A673 (cell line): Measurements from ENCODE around the gene IP6K2. TPM values are rescaled to one million over a fixed set of nuclear protein-coding genes. Genes with fewer than 3 reads are reported as not detected.

Source experiments
- BruUV-seq: library from RNA; stranded (reverse); fragments of 400-500 nt; replicated peaks from 2 replicates; lab custom pipeline; 2021; lab: Mats Ljungman, UMichigan
- CTCF ChIA-PET: fragments of 300-600 bp; sonication (Branson Sonifier 250); formaldehyde crosslinking; loops from one replicate; lab custom pipeline; 2022; ENCODE audit warnings: antibody characterized with exemption; lab: Charles Lee
- POLR2A ChIA-PET: fragments of 300-600 bp; sonication (Branson Sonifier 250); formaldehyde crosslinking; loops from one replicate; lab custom pipeline; 2022; ENCODE audit warnings: antibody characterized with exemption; ENCODE audit not compliant: low non-redundant PET; lab: Charles Lee
- DNase-seq: peaks from one replicate; pipeline ENCODE4 v3.0.0-alpha.2; 2015; ENCODE audit warnings: low spot score
- H3K27ac ChIP-seq: fragments of 200-600 bp; sonication (generic); 2 replicates; pipeline ENCODE4 v1.5.1; 2016; ENCODE audit warnings: mixed run types, low read depth, mild to moderate bottlenecking, mixed read lengths, antibody characterized with exemption, low read length; ENCODE audit not compliant: poor library complexity, severe bottlenecking
- H3K27me3 ChIP-seq: fragments of 200-600 bp; sonication (generic); replicated peaks from 2 replicates; pipeline ENCODE4 v1.6.1; 2017; ENCODE audit warnings: mixed run types, low read depth, mild to moderate bottlenecking, mixed read lengths, antibody characterized with exemption, low read length; ENCODE audit not compliant: insufficient read depth, poor library complexity
- H3K36me3 ChIP-seq: fragments of 200-600 bp; sonication (generic); 2 replicates; pipeline ENCODE4 v1.6.1; 2016; ENCODE audit warnings: mixed run types, mild to moderate bottlenecking, mixed read lengths, antibody characterized with exemption, low read length; ENCODE audit not compliant: insufficient read depth, poor library complexity, severe bottlenecking
- H3K4me1 ChIP-seq: fragments of 200-600 bp; sonication (generic); 2 replicates; pipeline ENCODE4 v1.6.1; 2017; ENCODE audit warnings: mixed run types, mild to moderate bottlenecking, mixed read lengths, antibody characterized with exemption, low read length; ENCODE audit not compliant: insufficient read depth, poor library complexity, severe bottlenecking
- H3K4me3 ChIP-seq: fragments of 200-600 bp; sonication (generic); 2 replicates; pipeline ENCODE4 v1.5.1; 2016; ENCODE audit warnings: low read depth, mixed run types, mild to moderate bottlenecking, mixed read lengths, low read length; ENCODE audit not compliant: poor library complexity, severe bottlenecking
- H3K9me3 ChIP-seq: fragments of 200-600 bp; sonication (generic); 2 replicates; pipeline ENCODE4 v1.6.1; 2016; ENCODE audit warnings: mixed run types, low read depth, mild to moderate bottlenecking, mixed read lengths, antibody characterized with exemption, low read length; ENCODE audit not compliant: poor library complexity, severe bottlenecking
- CTCF ChIP-seq: fragments of 300-800, 200-600 bp; sonication (generic); conservative IDR thresholded peaks from 2 replicates; pipeline ENCODE4 v1.5.1; 2017; ENCODE audit warnings: low read depth, mild to moderate bottlenecking, antibody characterized with exemption, low read length, moderate library complexity, mixed read lengths
- EZH2 ChIP-seq: fragments of 200-600 bp; sonication (generic); IDR thresholded peaks from 2 replicates; pipeline ENCODE4 v1.6.1; 2017; ENCODE audit warnings: borderline replicate concordance, low read depth, mild to moderate bottlenecking, mixed read lengths, antibody characterized with exemption, low read length; ENCODE audit not compliant: poor library complexity, severe bottlenecking
- intact Hi-C: fragments of 100-400 bp; cut with micrococcal nuclease; formaldehyde crosslinking; loops from one replicate; pipeline ENCODE4 v1.10.0; 2022; ENCODE audit not compliant: unreplicated experiment
- total RNA-seq: library from RNA; stranded (reverse); gene quantifications from 2 replicates; pipeline ENCODE4 v1.2.3, GENCODE V29; 2021

Gene IP6K2
- total RNA-seq, 1 experiment from 2014 or later, result 62.5 TPM

- BruUV-seq, result no TSS peak
- Histone ChIP-seq H3K9me3 (no peaks in the 10 kb centered on the region), H3K36me3 (peaks cover 8% of the 10 kb centered on the region), H3K27ac (no peak overlapping the region), H3K4me1 (peaks cover 16% of the 10 kb centered on the region), H3K4me3 (peak overlapping the region; percentile 71), H3K27me3 (no peaks in the 10 kb centered on the region)
- no peak for DNase-seq
- intact Hi-C loops, result no loop called here
- POLR2A ChIA-PET, result no interaction called here
- CTCF ChIA-PET, result no interaction called here
- TF ChIP-seq EZH2 (no peak), CTCF (no peak)
Measured at GRCh38 chr3:48684480-48685143, 32.4 kb downstream of the IP6K2 start.

DNA sequence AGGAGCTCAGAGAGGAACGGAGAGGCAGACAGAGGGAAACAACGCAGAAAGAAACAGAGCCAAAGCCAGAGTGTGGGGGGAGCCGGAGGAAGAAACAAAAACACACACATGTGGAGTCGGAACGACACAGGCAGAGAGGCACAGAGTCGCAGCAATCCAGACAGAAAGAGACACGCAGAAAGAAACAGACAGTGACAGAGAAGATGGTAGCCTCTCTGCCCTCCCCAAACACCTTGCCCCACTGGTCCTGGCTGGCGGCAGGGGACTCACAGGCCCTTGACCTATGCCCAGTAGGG, 33.0 kb downstream of the IP6K2 start:
- ChIA-PET POLR2A (no interaction called here), CTCF (no interaction called here)
- Histone ChIP-seq H3K36me3 (peaks cover 3% of the 10 kb centered on the region), H3K4me3 (peak overlapping the region; percentile 71), H3K27me3 (no peaks in the 10 kb centered on the region), H3K27ac (peak overlapping the region; percentile 16), H3K9me3 (no peaks in the 10 kb centered on the region), H3K4me1 (peaks cover 16% of the 10 kb centered on the region)
- TF ChIP-seq EZH2 (no peak), CTCF (no peak)
- intact Hi-C loops, result no loop called here
- DNase-seq, result no peak
- BruUV-seq, result no TSS peak

- intact Hi-C loops, result no loop called here
- H3K4me1 ChIP-seq, result peaks cover 16% of the 10 kb centered on the region
Measured at GRCh38 chr3:48682786-48683185, 34.2 kb downstream of the IP6K2 start.

More at GRCh38 chr3:48682786-48683185, 34.2 kb downstream of the IP6K2 start:
- H3K4me3 ChIP-seq, result no peak overlapping the region
- H3K36me3 ChIP-seq, result peaks cover 3% of the 10 kb centered on the region
- H3K27me3 ChIP-seq, result no peaks in the 10 kb centered on the region
- ChIA-PET POLR2A (no interaction called here), CTCF (no interaction called here)
- BruUV-seq, result no TSS peak
- DNase-seq, result no peak
- H3K9me3 ChIP-seq, result no peaks in the 10 kb centered on the region
- TF ChIP-seq CTCF (no peak), EZH2 (no peak)
- H3K27ac ChIP-seq, result no peak overlapping the region
